MM.1S (cell line): ENCODE data around the gene HRH2.

Source experiments
- CTCF ChIP-seq: fragments of 300-600 bp; sonication (generic); IDR thresholded peaks from 2 replicates; pipeline ENCODE4 v1.5.1; 2016; ENCODE audit warnings: antibody characterized with exemption, low read length, mixed read lengths
- EZH2 ChIP-seq: fragments of 300-600 bp; sonication (generic); optimal IDR thresholded peaks from 2 replicates; pipeline ENCODE3; 2017; ENCODE audit warnings: low read depth, mild to moderate bottlenecking, antibody characterized with exemption, low read length, mixed read lengths

DNA sequence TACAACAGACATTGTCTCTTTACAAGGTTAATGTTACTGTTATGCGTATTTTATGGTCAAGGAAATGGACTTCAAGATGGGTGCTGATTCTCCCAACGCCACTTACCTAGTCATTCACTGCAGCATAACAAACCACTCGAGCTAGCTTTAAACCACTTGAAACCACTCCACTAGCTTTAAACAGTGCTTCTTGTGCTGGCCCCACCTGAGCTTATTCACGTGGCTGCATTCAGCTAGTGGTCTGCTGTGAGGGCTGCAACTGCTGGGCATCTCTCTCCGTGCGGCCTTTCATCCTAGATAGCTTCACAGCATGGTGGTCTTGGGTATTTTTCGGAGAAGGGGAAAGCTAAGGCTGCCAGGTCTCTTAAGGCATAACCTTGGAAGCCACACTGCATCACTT, 3.5 kb upstream of the HRH2 start:
- no peak for TF ChIP-seq CTCF
- TF ChIP-seq EZH2, result no peak
